ENCODE data around the gene ARL6IP4.

GRCh38 chr12:122991623-122992275, 11.3 kb downstream of the ARL6IP4 start:
- TF ChIP-seq POLR2A (IDR thresholded peaks at IDR 0.05): no peak
- TF ChIP-seq POLR2AphosphoS5 (IDR thresholded peaks at IDR 0.05): no peak

All from suprapubic skin (tissue), 4 donors.